Measurements from ENCODE around the gene SLC43A2.

- no peak for TF ChIP-seq CTCF (conservative IDR thresholded peaks at IDR 0.05)
- TF ChIP-seq EZH2 (IDR thresholded peaks at IDR 0.05; ENCODE audit: low read depth), result no peak
Measured at GRCh38 chr17:1590747-1591473, 37.7 kb downstream of the SLC43A2 start.

Data from PC-9 (cell line).